Neuron (in vitro differentiated cells): ENCODE data around the gene ITGB1.

Experiments used
- H2AFZ ChIP-seq: one replicate; pipeline ENCODE4 v1.6.1; 2013; ENCODE audit warnings: low read depth, mild to moderate bottlenecking, inconsistent platforms, low read length, moderate library complexity
- H3K27me3 ChIP-seq: one replicate; pipeline ENCODE4 v1.6.1; 2013; ENCODE audit warnings: low read length; ENCODE audit not compliant: insufficient read depth
- H3K36me3 ChIP-seq: one replicate; pipeline ENCODE4 v1.6.1; 2013; ENCODE audit warnings: low read length; ENCODE audit not compliant: insufficient read depth
- H3K4me1 ChIP-seq: one replicate; pipeline ENCODE4 v1.6.1; 2013; ENCODE audit warnings: low read length; ENCODE audit not compliant: insufficient read depth
- H3K4me3 ChIP-seq: 2 replicates; pipeline ENCODE4 v1.5.1; 2013; ENCODE audit warnings: mild to moderate bottlenecking, low read length, moderate library complexity
- H3K9me3 ChIP-seq: one replicate; pipeline ENCODE4 v1.6.1; 2013; ENCODE audit warnings: low read length

Gene ITGB1

GRCh38 chr10:32947586-32947985, 10.4 kb downstream of the ITGB1 start:
- Histone ChIP-seq H2AFZ (no peak overlapping the region), H3K4me3 (no peak overlapping the region), H3K4me1 (peaks cover 1% of the 10 kb centered on the region), H3K9me3 (no peaks in the 10 kb centered on the region), H3K27me3 (no peaks in the 10 kb centered on the region), H3K36me3 (no peaks in the 10 kb centered on the region)

DNA sequence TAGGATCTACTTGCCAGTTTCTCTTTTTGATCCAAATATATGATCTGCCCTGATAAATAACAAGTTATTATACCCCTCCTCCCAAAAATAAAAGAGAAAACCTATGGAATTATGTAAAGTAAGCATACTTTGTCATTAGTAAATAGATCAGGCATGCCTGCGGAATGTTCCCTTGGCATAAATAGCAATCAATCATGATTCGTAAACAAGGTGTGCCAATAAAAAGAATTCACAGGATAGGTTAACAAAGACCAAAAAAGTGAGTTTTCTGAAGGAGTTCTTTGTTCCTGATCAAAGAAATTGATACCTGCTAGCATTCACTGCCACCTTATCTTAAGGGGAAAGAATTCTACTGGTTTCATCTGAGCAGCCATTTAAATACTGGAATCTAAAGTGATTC, 11.9 kb downstream of the ITGB1 start:
- peaks cover 1% of the 10 kb centered on the region for H3K4me1 ChIP-seq

DNA sequence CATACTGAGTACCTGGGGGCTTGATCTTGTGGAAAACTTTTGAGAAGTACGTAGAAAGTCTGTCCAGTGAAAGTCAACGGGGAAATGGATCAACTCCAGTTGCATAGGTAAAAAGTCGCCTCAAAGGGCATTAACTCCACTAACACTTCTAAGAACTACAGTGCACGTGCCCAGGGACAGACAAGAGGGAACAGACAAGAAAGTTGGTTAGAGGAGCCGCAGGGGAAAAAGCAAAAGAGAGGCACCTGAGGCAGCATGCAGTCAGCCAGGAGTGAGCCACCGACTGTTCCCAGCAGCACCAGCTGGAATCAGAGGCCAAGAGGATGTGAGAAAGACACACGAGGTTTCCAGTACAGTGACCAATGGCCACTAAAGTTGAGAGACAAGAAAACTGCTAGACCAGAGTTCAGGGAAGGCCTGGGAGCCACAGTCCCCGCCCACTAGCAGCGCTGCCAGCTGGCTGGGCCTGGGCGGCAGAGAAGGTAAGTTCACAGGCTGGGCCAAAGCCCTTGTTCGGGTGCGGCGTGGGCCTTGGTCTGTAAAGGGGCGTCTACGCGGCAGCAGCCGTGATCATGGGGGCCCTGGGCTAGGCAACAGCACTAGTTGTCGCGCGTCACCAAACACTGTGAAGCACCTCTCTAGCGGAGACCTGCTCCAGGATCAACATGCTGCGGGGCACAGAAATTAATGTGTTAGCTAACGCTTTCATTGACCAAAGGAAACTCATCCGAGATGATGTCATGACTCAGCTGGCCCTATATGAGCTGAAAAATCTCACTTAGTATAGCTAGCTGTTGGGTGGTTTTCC, 14.0 kb downstream of the ITGB1 start:
- Histone ChIP-seq H3K27me3 (no peaks in the 10 kb centered on the region), H3K4me1 (peaks cover 2% of the 10 kb centered on the region), H2AFZ (no peak overlapping the region), H3K9me3 (no peaks in the 10 kb centered on the region), H3K36me3 (no peaks in the 10 kb centered on the region), H3K4me3 (no peak overlapping the region)

More for the DNA sequence above, 11.9 kb downstream of the ITGB1 start:
- no peak overlapping the region for H3K4me3 ChIP-seq
- H3K36me3 ChIP-seq, result no peaks in the 10 kb centered on the region
- H3K9me3 ChIP-seq, result no peaks in the 10 kb centered on the region
- no peak overlapping the region for H2AFZ ChIP-seq
- no peaks in the 10 kb centered on the region for H3K27me3 ChIP-seq

DNA sequence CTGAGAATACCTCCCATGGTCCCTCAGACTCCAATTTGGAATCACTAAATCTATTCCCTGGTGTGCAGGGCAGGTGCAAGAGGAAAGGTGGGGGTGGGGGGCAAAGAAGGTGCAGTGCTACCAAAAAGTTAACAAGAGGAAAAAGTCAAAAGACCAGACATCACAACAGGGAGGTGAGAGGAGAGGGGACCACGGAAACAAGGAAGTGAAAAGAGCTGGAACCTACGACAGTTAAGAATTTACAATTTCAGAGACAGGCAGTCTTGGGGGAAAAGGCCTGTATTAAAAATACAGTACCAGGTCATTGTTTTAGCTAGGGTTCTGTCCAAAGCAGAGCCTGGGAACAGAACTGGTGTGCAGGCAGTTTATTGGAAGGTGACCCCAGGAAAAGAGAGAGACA, 14.6 kb downstream of the ITGB1 start:
- Histone ChIP-seq H3K4me3 (no peak overlapping the region), H3K9me3 (no peaks in the 10 kb centered on the region), H3K36me3 (no peaks in the 10 kb centered on the region), H3K27me3 (no peaks in the 10 kb centered on the region), H2AFZ (no peak overlapping the region), H3K4me1 (peaks cover 9% of the 10 kb centered on the region)

- Histone ChIP-seq H3K4me1 (peaks cover 16% of the 10 kb centered on the region), H2AFZ (no peak overlapping the region), H3K27me3 (no peaks in the 10 kb centered on the region), H3K9me3 (no peaks in the 10 kb centered on the region), H3K36me3 (no peaks in the 10 kb centered on the region), H3K4me3 (no peak overlapping the region)
Observed at GRCh38 chr10:32942081-32942480, 15.9 kb downstream of the ITGB1 start.

DNA sequence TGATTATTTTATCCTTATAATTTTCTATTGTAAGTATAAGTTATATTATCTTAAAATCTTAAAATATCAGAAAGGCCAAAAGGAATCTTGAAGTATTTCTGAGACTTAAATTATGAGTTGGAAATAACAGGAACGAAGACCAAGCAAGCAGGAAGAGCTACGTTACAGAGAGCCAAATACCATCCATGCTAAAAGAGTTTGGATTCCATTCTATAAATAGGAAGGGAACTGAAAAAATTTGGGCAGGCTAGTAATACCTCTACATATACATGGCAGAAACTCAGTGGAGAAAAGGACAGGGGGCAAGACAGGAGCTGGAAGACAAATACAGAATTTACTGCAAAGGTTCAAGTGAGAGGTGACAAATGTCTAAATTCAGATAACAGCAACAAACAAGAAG, 16.7 kb downstream of the ITGB1 start:
- Histone ChIP-seq H3K4me1 (peaks cover 16% of the 10 kb centered on the region), H3K9me3 (no peaks in the 10 kb centered on the region), H3K27me3 (no peaks in the 10 kb centered on the region), H2AFZ (no peak overlapping the region), H3K36me3 (no peaks in the 10 kb centered on the region), H3K4me3 (no peak overlapping the region)

- Histone ChIP-seq H2AFZ (no peak overlapping the region), H3K36me3 (no peaks in the 10 kb centered on the region), H3K27me3 (no peaks in the 10 kb centered on the region), H3K4me3 (no peak overlapping the region), H3K4me1 (peaks cover 16% of the 10 kb centered on the region), H3K9me3 (no peaks in the 10 kb centered on the region)
Observed at GRCh38 chr10:32940321-32941301, 17.4 kb downstream of the ITGB1 start.

DNA sequence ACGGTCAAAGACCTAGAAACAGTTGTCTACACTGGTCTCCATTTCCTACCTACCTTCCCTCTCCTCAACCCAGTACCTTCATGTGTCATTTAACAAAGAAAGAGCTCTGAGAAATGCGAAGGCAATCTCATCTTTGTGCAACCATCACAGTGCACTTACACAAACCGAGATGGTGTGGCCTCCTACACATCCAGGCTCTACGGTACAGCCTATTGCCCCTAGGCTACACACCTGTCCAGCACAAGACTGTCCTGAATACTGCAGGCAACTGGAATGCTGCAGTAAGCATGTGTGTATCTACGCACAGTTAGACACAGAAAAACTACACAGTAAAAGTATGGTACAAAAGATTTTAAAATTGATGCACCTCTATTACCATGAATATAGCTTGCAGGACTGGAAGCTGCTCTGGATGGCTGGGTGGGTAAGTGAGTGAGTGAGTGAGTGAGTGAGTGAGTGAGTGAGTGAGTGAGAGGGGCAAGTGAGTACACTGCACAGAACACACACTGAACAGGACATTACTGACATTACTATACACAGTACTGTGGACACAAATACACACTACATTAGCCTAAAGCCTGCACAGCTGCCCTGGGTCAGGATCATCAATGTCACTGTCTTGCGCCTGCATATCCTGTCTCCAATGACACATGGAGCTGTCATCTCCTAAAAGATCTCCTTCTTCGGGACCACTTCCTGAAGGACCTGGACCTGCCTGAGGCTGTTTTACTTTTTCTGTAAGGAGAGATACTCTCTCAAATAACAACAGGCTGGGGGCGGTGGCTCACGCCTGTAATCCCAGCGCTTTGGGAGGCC, 18.5 kb downstream of the ITGB1 start:
- Histone ChIP-seq H3K36me3 (peaks cover 10% of the 10 kb centered on the region), H3K4me1 (peaks cover 16% of the 10 kb centered on the region), H3K4me3 (no peak overlapping the region), H3K9me3 (no peaks in the 10 kb centered on the region), H3K27me3 (no peaks in the 10 kb centered on the region), H2AFZ (no peak overlapping the region)

DNA sequence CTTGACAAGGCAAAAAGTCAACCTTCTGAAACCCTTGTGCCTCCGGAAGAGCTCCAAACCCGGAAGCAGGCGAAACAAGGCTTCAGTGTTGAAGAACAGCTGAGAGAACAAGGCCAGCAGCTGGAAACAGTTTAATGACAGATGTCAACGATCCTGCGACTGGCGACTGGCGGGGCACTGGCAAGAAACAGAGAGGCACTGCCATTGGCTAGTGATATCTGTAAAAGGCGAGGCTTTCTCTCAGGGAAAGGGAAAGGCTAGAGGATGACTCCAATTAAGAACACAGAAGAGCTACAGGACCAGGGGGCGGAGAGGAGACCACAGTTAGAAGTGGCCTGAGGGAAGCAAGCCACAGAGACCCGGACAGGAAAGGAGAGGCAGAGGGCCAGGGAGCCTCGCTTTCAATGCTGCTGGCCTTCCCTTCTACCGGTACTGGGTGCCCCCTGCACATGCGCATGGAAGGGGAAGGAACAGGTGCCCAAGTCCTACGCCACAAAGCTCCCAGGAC, 19.4 kb downstream of the ITGB1 start:
- no peak overlapping the region for H2AFZ ChIP-seq
- H3K27me3 ChIP-seq, result no peaks in the 10 kb centered on the region
- no peak overlapping the region for H3K4me3 ChIP-seq
- peaks cover 19% of the 10 kb centered on the region for H3K36me3 ChIP-seq
- H3K9me3 ChIP-seq, result no peaks in the 10 kb centered on the region
- H3K4me1 ChIP-seq, result peaks cover 16% of the 10 kb centered on the region

DNA sequence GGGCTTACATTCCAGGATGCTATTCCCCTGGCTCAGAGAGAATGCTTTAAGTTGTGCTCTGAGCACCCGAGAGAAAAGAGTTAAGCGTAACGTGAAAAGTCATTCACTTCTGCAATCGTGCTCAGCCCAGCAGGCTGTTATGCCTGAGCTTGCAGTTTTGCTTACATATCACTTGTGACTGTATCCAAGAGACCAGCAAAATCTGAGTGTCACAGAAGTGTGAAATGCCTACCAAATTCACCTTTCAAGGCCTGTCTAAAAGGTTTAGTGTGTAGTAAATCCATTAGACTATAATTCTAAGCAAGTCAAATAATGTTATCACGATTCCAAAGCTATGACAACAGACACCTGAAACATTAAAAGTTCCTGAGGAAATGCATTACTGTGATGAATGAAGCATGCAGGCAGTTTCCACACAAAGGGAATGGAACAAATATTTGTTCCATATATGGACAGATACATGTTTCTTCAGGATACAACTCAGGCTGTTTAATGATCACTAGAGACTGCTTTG, 20.1 kb downstream of the ITGB1 start:
- Histone ChIP-seq H3K9me3 (no peaks in the 10 kb centered on the region), H3K27me3 (no peaks in the 10 kb centered on the region), H3K4me1 (peaks cover 16% of the 10 kb centered on the region), H3K4me3 (no peak overlapping the region), H2AFZ (no peak overlapping the region), H3K36me3 (peaks cover 24% of the 10 kb centered on the region)

- no peak overlapping the region for H3K4me3 ChIP-seq
- no peak overlapping the region for H2AFZ ChIP-seq
- H3K36me3 ChIP-seq, result peaks cover 66% of the 10 kb centered on the region
- H3K27me3 ChIP-seq, result no peaks in the 10 kb centered on the region
- peaks cover 3% of the 10 kb centered on the region for H3K9me3 ChIP-seq
- no peaks in the 10 kb centered on the region for H3K4me1 ChIP-seq
Observed at GRCh38 chr10:32932225-32932729, 25.8 kb downstream of the ITGB1 start.

- no peak overlapping the region for H2AFZ ChIP-seq
- H3K9me3 ChIP-seq, result peaks cover 8% of the 10 kb centered on the region
- no peak overlapping the region for H3K4me3 ChIP-seq
- peaks cover 72% of the 10 kb centered on the region for H3K36me3 ChIP-seq
- no peaks in the 10 kb centered on the region for H3K4me1 ChIP-seq
- no peaks in the 10 kb centered on the region for H3K27me3 ChIP-seq
Observed at GRCh38 chr10:32931593-32931992, 26.4 kb downstream of the ITGB1 start.
